NCI-H774 (cell line): ENCODE data around the gene AAK1.
"Not testable (repeated sequence)": the region's sequence is repeated elsewhere in the genome, so short reads cannot be mapped to it uniquely, and the experiment has no call there.

Source experiments
- DNase-seq: peaks from one replicate; lab custom pipeline; 2025; lab: John Stamatoyannopoulos, UW

Gene AAK1

DNA sequence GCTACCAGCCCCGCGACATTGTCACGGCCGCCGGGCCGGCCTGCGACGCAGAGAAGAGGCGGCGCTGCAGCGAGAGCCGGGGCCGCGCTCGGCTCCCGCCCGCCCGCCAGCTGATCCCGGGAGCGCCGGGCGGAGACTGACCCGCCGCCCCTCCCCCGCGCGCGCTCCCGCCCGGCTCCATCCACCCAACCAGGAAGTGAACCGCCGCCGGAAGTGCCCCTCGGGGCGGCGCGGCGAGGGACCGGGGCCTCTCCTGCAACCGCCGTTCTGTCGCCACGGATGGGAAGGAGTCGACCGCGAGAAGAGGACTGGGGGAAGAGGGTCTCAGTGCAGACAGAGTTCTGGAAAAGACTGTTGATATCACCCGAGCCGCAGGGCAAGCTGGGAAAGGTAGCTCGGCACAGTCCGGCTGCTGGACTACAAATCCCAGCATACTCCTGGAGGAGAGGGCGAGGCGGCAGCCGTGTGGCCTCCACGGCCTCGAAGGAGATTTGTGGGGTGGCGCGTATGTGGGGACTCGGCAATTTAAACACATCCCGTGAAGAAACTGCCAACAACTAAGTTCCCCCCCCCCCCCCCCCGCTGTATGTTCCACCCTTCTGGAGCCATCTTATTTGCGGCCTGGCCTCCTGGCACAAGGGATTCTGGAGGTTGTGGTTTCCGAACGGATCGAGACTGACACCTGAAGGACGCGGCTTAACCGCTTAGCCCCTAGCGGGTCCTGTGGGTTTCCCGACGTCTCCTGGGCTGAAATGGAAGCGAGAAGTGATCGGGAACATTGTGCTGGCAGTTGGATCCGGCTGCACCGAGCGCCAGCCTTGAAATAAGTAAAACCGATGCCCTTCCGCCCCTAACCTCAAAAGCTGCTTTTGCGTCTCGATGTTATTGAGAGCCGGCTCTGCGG, at the start of gene AAK1:
Gene AAK1 (minus strand): TSS at position 138 of the 904 bp plus-strand sequence. CDS start 699 bp downstream, outside the sequence.
- DNase-seq: peak; percentile 89

DNA sequence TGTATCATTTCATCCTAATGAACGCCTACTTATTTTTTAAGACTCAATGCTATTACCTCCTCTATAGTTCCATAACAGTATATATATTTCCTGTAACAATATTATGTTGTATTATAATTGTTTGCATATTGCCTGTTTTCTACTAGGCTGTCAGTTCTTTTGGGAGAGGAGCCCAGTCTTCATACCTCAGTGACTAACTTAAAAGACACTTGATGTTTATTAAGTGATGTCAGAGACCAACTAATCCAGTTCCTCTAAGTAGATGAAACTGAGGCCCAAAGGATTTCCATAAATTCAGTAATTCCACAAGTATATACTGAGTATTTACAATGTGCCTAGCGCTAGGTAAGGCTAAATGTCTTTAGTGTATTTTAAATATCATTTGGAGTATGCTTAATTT, 48.9 kb upstream of the AAK1 start:
- DNase-seq: no peak

DNA sequence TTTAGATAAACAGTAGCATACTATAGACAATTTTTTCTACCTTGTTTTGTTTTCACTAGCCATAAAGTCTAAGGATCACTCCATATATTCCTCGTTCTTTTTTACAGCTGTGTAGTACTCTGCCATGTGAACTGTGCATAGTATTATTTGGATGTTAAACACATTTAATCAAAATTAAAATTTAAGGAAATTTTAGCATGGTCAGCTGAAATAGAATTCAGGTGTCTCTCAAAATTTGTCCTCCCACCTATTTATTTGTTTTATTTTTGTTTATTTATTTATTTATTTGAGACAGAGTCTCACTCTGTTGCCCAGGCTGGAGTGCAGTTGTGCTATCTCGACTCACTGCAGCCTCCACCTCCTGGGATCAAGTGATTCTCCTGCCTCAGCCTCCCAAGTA, 46.4 kb upstream of the AAK1 start:
- no peak for DNase-seq

DNA sequence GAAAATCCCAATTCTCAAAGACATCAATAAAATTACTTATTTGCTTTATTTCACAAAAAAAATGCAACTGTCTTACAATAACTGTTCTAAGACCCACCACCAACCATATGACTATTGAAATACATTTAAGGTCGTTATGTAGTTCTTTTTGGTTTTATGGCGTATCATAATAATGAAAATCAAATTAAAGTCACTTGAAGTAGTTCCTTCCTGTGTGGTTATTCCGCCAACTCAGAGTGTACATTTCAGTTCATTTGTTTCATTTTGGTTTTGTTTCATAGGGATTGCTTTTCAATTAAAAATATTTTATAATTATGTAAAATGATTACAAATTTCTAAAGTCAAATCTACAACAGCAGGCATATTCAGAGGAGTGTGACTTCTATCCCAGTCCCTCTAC, 45.9 kb upstream of the AAK1 start:
- DNase-seq: no peak

DNA sequence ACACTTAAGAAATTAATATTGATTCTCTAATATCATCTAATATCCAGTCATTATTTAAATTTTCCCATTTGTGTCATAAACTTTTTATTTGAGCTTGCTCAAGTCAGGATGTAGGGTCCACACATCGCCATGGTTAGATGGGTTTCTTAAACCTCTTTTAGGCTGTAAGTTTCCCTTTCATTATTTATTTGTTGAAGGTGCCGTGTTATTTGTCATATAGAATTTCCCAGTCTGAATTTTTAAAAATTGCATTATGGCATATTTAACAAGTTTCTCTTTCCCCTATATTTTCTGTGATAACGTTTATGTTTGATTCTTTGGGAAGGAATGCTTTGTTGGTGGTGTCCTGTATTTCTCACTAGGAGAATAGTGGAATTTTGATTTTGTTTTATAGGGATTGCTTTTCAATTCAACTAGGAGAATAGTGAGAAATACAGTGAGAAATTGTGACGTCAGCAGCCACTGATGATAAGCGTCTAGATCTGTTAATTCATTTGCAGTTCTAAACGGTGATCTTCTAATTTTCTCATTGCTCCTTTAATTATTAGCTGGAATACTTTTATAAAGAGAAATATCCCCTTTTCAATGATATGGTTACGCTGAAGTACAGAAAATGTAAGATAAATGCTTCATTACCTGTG, 44.6 kb upstream of the AAK1 start:
- no peak for DNase-seq

DNA sequence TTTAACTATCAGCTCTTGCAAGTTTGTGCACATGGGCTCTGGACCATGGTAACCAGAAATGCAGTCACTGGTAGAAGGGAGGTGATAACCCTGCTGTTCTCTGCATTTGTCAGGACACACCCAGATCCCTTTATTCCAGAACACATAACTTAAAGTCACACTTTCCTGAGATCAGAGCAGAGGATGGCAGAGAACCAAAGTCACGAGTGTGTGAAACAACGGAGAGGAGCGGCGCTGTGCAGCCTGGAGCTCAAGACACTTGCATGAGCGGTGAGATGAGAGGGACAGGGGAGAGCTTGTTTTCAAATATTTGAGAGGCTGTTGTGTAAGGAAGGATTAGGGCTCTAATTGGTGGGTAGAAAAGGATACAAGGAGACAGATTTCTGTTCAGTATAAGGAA, 43.3 kb upstream of the AAK1 start:
- no peak for DNase-seq

DNA sequence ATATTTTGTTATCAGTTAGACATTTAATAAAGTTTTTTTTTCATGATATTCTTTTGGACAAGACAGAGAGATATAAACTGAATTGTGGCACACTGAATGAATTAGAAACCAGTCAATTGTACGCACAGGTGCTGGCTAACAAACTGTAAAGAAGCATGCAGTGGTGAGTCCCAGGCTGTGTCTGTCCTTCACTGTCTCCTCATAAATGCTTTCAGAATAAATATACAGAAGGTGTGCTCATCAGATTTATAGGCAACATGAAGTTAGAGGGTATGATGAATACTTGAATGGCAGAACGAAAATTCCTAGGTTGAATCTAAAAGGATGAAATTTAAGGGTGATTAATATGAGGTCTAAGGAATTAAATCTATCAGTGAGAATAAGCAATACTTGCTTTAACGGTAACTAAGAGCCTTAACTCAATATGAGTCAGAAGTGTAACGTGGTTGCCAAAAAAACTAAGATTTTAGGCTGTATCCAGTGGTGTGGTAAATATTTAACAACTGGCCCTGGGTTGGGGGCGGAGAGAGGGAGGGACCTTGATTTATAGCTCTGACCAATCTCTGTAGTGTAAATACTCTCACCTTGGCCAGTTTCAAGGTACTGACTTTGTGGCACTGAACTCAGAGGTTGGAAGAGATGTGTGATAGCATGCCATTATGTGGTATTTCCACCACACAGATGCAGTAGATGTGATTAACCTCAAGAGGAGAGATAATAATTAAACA, 41.9 kb upstream of the AAK1 start:
- DNase-seq: no peak

DNA sequence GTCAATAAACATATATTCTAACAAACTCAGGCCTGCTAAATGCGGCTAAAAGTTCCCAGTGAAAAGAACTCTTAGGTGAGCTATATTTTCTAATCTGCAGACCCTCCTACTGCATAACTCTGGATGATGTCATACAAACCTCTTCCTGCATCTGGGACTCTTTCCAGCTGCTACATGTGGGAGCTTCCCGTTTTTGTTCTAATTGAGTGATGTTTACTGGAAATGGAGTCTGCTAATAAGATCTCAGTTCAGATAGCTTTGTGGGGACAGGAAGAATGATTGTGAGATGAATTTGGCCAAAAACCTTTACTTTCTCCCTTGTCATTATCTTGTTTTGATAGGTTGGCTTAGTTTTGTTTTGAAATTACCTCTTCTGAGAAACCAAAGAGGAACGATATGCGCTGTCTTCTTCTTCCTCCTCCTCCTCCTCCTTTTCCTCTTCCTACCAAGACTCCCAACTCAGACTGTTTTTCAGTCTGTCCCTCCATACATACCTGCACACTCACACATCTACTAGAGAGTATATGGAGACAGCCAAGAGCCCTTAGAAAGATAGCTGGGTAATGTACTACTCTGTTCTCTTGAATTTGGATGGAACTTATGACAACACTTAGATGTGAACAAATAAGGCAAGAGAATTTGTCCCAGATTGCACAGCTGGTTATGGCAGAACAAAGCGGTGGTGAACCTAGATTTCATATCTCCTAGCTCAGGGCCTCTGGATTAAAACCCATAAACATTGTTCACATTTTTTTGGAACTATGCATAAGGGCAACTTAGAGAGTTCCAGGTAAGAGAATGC, 39.8 kb upstream of the AAK1 start:
- DNase-seq: no peak

DNA sequence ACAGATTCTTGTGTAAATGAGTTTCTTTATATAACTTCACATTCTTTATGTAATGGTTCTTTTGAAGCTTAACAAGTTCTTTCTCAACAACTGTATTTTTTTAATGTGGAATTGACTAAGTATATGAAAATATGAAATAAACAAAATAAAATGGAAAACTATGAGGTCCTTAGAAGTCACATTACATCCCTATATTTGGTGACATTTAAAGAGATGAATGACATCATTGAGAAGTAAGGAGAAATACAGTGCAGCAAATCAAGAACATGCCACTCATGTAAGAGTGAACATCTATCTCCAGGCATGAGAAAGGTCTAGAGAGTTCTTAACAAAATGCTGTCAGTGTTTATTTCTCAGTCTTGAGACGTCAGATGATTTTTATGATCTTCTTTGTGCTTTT, 39.0 kb upstream of the AAK1 start:
- no peak for DNase-seq

DNA sequence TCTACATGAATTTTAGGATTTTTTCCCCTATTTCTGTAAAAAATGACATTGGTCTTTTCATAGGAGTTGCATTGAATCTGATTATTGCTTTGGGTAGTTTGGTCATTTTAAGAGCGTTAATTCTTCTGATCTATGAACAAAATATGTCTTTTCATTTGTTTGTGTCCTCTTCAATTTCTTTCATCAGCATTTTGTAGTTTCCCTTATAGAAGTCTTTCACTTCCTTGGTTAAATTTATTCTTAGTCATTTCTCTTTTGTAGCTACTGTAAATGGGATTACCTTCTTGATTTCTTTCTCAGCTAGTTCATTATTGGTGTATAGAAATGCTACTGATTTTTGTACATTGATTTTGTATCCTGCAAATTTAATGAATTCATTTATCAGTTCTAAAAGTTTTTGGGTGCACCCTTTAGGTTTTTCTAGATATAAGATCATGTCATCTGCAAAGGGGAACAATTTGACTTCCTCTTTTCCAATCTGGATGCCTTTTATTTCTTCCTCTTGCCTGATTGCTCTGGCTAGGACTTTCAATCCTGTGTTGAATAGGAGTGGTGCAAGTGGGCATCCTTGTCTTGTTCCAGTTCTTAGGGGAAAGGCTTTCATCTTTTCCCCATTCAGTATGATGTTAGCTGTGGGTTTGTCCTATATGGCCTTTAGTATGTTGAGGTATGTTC, 36.6 kb upstream of the AAK1 start:
- no peak for DNase-seq

DNA sequence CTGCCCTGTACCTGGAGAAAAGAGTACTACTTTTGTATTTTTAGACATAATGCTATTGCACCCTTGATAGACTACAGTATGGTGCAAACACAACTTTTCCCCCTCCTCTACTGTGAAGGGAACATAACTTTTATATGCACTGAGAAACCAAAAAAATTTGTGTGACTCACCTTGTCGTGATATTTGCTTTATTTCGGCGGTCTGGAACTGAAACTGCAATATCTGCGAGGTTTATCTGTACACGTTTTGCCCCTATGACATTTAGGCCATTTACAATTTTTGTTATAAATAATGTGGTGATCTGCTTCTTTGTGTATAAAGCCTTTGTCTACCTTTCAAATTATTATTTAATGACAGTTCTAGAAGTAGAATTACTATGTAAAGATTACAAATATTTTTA, 34.4 kb upstream of the AAK1 start:
- DNase-seq: no peak

DNA sequence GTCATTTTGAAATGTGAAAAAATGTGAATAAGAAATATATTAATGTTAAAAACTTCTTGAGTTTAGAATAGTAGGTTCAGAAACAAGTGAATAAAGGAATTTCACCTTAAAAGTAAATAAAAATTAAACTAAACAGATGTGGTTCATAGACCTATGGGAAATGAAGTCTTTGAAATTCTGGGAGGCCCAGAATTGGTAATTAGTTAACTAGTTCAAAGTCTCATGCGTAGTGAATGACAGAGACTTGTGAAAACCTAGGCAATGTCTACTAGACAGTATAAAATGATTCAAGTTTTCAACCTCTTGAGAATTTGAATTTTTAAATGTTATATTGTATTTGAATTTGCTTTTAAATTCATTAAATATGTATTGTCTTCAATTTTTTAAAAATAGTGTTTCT, 32.6 kb upstream of the AAK1 start:
- no peak for DNase-seq

DNA sequence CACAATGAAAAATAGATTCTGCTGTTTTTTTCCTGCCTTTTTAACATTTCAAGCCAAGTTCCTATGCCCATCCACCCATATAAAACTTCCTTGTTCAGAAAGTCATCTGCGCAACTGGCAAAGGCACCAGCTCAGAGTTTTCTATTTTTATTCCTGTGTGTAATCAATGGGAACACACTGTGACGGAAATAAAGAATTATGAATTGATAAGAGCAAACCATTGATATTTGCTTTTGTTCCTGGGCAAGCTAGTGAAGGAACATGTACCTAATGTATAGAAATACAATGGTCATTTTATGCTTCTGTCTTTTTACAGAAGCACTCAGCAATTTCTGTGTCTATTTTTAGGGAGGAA, 30.8 kb upstream of the AAK1 start:
- DNase-seq: no peak

DNA sequence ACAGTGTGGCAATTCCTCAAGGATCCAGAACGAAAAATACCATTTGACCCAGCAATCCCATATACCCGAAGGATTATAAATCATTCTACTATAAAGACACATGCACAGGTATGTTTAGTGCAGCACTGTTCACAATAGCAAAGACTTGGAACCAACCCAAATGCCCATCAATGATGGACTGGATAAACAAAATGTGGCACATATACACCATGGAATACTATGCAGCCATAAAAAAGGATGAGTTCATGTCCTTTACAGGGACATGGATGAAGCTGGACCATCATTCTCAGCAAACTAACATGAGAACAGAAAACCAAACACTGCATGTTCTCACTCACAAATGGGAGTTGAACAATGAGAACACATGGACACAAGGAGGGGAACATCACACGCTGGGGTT, 29.6 kb upstream of the AAK1 start:
- DNase-seq: not testable (repeated sequence)

DNA sequence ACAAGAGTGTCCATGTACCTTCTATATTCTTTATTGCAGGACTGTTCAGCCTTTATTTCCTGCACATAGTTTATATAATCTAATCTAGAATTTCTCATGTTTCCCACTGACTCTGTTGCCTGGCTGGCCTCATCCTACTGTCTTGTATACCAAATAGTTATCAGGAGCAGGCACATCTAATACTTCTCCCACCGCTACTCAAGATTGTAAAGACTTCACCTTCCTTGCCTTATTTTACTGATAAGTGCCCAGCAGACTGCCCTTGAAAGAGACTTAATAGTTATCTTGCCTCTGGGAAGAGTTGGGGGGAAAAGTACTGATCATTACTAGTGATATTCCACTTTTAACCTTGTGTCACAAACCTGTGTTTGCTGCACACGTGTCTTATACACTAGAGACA, 26.1 kb upstream of the AAK1 start:
- DNase-seq: no peak

DNA sequence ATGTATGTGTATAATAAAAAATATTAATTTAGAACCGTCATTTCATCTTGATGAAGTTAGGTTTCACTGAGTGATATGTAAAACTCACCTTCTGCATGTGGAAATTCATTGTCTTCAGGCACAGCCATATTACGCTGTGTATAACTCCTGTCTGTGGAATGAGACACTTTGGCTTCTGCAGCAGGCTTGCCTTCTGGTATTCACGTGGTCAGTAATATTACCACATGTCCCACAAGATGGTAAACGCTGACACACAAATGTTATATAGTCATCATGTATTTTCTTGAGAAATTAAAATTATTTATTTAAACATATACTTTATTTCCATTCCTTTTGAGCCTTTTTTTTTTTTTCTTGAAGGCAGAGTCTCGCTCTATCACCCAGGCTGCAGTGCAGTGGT, 25.1 kb upstream of the AAK1 start:
- DNase-seq: no peak

DNA sequence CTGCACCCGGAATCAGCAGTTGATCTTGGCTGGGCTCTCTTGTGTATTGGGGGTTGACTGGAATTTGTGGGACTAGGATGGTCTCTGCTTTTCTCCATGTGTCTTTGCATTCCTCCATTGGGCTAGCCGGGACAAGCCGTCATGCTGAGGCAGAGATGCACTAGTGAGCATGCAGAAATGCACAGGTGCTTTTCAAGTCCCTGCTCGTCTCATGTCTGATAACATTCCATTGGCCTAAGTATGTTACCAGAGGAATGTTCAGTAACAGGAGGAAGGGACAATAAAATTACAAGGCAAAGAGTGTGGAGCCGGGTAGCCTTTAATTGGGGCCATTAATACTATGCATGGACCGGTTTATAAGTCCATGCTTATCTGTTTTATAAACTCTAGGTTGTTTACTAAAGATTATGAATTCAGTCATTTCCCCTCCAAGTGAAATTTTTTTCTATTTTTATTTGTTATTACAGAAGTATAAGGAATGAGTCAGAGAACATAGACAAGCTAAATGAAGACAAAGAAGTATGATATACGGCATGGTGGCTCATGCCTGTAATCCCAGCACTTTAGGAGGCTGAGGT, 24.4 kb upstream of the AAK1 start:
- no peak for DNase-seq

DNA sequence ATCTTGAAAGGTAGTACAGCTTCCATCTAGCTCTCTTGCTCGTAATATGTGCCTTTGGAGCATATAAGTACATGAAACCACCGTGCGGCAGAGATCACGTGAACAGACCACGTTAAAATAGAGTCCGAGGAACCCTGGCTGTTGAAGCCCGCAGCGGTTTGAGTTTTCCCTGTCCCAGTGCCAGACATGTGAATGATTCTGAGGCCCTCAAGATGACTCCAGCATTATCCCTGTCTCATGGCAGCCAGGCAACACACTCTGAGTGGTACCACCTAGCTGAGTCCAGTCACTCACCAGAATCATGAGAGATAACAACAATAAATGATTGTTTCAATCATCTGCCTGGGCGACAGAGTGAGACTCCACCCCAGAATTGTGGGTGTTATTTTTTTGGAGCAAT, 21.6 kb upstream of the AAK1 start:
- DNase-seq: no peak

DNA sequence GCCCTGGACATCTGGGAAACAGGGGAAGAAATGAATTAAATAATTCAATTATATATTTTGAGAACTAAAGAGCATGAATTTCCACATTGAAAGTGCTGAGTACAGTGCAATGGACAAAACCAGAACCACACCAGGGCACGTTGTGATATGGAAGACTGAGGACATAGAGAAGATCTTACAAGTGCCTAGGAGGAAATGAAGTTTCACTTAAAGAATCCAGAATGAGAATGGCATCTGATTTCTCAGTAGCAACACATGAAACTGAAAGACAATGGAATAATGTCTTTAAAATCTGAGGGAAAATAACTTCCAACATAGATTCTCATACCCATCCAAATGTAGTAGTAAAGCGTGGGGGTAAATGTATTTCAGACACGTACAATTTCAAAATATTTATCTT, 20.3 kb upstream of the AAK1 start:
- DNase-seq: no peak

DNA sequence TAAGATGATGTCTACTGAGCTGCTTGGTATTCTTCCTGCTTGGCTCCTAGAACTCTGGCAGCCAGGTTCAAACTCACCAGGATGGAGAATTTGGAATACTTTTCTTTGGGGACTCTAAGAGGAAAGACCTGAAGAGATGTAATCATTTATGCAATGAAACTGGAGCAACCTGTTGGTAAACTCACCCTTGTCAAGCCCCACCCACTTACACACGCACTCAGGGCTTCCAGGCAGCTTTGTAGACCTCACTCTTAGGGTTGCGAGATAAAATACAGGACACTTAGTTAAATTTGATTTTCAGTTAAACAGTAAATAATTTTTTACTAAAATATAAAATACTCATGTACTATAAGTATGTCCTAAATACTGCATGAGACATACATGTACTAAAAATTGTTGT, 19.0 kb upstream of the AAK1 start:
- DNase-seq: not testable (repeated sequence)

DNA sequence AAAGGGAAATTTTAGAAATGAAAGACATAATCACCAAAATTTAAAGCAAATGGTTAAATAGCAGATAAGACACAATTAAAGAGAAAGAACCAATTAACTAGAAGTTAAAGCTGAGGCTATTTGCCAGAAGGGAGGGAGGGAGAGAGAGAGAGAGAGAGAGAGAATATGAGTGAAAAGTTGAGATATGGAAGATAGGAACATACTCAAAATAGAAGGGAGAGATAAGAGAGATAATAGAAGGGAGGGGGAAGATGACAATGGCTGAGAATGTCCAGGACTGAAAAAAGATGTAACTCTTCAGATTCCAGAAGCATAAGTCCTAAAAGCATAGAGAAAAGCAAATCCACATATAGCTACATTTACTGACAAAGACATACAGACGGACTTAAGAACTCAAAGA, 17.1 kb upstream of the AAK1 start:
- DNase-seq: no peak
